ENCODE results near the gene ZNF354B.
A peak's percentile ranks its signal among the peaks of the same experiment; 100 is the strongest.

The ZNF354B gene

DNA sequence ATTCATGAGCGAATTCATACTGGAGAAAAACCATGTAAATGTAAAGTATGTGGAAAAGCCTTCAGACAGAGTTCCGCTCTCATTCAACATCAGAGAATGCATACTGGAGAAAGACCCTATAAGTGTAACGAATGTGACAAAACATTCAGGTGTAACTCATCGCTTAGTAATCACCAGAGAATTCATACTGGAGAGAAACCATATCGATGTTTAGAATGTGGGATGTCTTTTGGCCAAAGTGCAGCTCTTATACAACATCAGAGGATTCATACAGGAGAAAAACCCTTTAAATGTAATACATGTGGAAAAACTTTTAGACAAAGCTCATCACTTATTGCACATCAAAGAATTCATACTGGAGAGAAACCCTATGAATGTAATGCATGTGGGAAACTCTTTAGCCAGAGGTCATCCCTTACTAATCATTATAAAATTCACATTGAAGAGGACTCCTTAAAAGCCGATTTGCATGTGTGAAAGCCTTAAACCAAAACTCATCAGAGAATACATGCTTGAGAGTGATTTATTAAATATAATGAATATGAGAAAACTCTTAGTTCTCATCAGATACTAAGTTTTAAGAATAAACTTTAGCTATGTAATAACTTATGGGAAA, 24.2 kb downstream of the ZNF354B start:
- no peak for DNase-seq

DNA sequence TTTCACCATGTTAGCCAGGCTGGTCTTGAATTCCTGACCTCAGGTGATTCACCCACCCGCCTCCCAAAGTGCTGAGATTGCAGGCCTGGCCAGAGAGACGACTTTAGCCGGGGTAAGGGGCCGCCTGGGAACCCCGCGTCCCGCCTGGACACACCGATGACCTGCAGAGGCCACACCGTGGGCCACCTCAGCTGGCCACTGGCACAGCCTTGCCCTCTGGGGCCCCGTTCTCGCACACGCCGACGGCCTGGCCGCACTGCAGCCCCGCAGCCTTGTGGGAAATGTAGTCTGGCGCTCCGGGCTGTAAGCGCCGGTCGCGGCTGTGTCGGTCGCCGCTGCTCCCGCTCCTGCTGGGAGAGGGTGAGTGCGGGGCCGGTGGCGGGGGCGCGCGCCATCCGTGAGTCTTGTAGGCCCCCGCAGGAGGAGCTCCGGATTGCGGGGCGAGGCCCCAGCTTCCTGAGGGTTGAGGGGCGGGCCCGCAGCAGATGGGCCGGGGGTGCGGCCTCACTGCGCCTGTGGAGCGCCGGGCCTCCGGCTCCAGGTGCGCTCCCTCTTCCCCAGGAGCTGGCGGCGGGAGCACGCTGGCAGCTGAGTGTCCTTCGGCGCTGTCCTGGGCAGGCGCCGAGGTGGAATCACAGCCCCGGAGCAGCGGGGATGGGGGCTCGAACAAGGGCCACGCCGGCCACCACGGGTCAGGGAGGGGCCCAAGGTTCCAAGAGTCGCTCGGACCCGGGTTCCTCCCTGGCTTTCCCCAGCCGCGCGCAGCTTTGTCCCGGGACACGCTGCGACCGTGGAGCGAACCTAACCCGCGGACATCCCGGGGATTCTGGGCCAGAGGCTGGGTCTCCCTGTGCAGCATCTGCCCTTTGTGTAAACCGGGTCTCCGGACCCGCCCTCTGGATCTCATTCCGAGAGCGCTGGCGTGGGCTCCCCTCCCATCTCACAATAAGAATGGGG, 36.1 kb downstream of the ZNF354B start, which contains the start of gene ZFP2:
TSS of gene ZFP2 (plus strand) at position 299 of the 957 bp plus-strand sequence. CDS start 35,401 bp downstream, outside the sequence.
- DNase-seq: peak in 1 of 2 experiments; percentile 35

DNA sequence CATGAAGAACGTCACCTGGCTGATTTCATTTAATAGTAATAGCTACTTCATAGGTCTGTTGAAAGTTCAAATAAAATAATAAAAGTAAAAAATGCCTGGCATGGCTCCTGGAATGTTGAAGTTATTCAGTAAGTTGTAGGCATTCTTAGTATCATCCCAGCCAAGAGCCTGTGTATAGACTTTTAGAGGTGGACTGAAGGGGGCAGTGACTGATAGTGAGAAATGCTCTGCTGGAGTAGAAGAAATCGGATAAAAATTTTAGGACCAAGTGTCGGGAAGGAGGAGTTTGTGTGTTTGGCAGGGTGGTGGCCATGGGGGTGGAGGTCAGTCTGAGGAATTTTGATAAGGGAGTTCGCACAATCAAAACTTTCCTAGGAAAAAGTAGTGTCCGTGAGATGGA, 39.5 kb downstream of the ZNF354B start:
- DNase-seq: no peak

DNA sequence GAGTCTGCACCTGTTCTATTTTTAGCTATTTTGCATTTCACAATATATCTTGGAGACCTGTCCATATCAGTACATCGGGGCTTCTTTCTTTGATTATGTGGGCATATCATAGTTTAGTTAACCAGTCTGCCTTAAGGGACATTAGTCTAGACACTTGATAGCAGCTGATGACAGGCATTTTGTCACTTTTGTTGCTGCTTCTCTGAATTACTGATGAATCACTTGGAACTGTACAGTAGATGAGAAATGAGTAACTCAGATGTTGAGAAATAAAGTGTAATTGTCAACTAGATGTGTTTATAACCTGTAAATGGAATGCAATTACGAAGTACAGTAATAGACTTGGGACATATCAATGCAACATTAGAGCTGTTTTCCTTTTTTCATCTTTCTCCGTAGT, 43.1 kb downstream of the ZNF354B start:
- DNase-seq: no peak

DNA sequence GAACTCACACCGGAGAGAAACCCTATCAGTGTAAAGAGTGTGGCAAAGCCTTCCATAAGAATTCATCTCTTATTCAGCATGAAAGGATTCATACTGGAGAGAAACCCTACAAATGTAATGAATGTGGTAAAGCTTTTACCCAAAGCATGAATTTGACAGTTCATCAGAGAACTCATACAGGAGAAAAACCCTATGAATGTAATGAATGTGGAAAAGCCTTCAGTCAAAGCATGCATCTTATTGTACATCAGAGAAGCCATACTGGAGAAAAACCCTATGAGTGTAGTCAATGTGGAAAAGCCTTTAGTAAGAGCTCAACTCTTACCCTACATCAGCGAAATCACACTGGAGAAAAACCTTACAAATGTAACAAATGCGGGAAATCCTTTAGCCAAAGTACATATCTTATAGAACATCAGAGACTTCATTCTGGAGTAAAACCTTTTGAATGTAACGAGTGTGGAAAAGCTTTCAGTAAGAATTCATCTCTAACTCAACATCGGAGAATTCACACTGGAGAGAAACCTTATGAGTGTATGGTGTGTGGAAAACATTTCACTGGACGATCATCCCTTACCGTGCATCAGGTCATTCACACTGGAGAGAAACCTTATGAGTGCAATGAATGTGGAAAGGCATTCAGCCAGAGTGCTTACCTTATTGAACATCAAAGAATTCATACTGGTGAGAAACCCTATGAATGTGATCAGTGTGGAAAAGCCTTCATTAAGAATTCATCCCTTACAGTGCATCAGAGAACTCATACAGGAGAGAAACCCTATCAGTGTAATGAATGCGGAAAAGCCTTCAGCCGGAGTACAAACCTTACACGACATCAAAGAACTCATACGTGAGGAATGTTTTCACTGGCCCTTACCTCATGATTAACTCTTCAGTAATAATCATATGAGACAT, 72.3 kb downstream of the ZNF354B start:
- no peak for DNase-seq

Measured in NCI-H446 (cell line).